Measurements from ENCODE around the gene ACOT8. TPM values are rescaled to one million over a fixed set of nuclear protein-coding genes. Genes with fewer than 3 reads are reported as not detected.
A peak's percentile ranks its signal among the peaks of the same experiment; 100 is the strongest.

ACOT8 gene
- total and polyA plus RNA-seq, 9 of the 15 experiments (the other 6 are each of a cell fraction or from before 2014, with no cell fraction given): 8.2 to 46.7 (median 20.7) TPM

DNA sequence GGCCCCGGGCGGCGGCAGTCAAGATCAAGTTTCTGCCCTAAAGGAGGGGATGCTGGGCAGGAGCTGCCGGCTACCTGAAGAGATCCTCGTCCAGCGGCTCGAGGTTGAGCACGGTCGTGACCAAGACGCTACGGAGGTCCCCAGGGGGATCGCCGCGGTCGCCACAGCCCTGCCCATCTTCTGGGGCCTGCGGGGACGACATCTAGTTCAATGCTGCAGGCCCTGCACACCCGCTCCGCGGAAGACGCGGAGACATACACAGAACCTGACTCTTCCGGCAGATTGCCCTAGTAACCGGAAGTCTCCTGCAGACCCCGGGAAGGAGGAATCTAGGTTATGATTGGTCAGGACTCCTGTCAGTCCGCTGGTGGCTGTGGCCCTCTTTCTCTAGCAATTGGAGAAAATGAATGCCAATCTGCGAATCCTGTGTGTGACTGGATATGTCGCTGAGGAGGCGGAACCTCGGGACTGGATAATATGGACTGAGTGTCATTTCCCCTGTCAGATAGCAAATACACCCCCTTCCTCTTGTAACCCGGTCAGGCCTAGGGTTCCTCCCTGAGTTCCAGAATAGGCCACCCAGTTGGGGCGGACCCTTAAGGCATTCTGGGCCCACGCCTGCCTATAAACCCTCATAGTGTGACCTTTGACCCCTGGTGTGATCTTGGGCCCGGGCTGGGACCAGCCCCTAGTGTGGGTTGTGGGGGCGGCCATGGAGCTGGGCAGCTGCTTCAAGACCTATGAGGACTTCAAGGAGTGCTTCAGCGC is at the start of gene ACOT8, which contains the start of gene ZSWIM3 (continued):
- no peak for TF ChIP-seq ZNF717 (CRISPR knock-in tag; IDR thresholded peaks at IDR 0.05)
- peak; percentile 84 for TF ChIP-seq POLR2A (conservative IDR thresholded peaks at IDR 0.05)
- TF ChIP-seq, protein P1, sequence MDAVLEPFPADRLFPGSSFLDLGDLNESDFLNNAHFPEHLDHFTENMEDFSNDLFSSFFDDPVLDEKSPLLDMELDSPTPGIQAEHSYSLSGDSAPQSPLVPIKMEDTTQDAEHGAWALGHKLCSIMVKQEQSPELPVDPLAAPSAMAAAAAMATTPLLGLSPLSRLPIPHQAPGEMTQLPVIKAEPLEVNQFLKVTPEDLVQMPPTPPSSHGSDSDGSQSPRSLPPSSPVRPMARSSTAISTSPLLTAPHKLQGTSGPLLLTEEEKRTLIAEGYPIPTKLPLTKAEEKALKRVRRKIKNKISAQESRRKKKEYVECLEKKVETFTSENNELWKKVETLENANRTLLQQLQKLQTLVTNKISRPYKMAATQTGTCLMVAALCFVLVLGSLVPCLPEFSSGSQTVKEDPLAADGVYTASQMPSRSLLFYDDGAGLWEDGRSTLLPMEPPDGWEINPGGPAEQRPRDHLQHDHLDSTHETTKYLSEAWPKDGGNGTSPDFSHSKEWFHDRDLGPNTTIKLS (IDR thresholded peaks at IDR 0.05; ENCODE audit: borderline replicate concordance, low read depth): no peak; the same call in 1 of the 2 replicates
- TF ChIP-seq, protein P2, sequence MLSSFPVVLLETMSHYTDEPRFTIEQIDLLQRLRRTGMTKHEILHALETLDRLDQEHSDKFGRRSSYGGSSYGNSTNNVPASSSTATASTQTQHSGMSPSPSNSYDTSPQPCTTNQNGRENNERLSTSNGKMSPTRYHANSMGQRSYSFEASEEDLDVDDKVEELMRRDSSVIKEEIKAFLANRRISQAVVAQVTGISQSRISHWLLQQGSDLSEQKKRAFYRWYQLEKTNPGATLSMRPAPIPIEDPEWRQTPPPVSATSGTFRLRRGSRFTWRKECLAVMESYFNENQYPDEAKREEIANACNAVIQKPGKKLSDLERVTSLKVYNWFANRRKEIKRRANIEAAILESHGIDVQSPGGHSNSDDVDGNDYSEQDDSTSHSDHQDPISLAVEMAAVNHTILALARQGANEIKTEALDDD (IDR thresholded peaks at IDR 0.05): 0 out of 2 replicates have a peak, but pooled peaks have one; percentile 18
- TF ChIP-seq, protein P3, sequence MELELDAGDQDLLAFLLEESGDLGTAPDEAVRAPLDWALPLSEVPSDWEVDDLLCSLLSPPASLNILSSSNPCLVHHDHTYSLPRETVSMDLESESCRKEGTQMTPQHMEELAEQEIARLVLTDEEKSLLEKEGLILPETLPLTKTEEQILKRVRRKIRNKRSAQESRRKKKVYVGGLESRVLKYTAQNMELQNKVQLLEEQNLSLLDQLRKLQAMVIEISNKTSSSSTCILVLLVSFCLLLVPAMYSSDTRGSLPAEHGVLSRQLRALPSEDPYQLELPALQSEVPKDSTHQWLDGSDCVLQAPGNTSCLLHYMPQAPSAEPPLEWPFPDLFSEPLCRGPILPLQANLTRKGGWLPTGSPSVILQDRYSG (tag; conservative IDR thresholded peaks at IDR 0.05; ENCODE audit: low read depth): peak; percentile 48; the same call in 1 of the 2 replicates
- TF ChIP-seq ZNF263 (CRISPR knock-in tag; IDR thresholded peaks at IDR 0.05; ENCODE audit: borderline replicate concordance): no peak; the same call in 1 of the 2 replicates
- no peak for TF ChIP-seq ZNF668 (CRISPR knock-in tag; IDR thresholded peaks at IDR 0.05)
- TF ChIP-seq, protein P4, sequence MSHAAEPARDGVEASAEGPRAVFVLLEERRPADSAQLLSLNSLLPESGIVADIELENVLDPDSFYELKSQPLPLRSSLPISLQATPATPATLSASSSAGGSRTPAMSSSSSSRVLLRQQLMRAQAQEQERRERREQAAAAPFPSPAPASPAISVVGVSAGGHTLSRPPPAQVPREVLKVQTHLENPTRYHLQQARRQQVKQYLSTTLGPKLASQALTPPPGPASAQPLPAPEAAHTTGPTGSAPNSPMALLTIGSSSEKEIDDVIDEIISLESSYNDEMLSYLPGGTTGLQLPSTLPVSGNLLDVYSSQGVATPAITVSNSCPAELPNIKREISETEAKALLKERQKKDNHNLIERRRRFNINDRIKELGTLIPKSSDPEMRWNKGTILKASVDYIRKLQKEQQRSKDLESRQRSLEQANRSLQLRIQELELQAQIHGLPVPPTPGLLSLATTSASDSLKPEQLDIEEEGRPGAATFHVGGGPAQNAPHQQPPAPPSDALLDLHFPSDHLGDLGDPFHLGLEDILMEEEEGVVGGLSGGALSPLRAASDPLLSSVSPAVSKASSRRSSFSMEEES (CRISPR knock-in tag; IDR thresholded peaks at IDR 0.05): no peak
- TF ChIP-seq ZKSCAN3 (CRISPR knock-in tag; IDR thresholded peaks at IDR 0.05): no peak
- TF ChIP-seq, protein P5, sequence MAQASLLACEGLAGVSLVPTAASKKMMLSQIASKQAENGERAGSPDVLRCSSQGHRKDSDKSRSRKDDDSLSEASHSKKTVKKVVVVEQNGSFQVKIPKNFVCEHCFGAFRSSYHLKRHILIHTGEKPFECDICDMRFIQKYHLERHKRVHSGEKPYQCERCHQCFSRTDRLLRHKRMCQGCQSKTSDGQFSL (CRISPR knock-in tag; IDR thresholded peaks at IDR 0.05): peak; percentile 90; the same call in 1 of the 2 replicates
- TF ChIP-seq, protein P5 (tag; IDR thresholded peaks at IDR 0.05): no peak
- TF ChIP-seq, protein P6, sequence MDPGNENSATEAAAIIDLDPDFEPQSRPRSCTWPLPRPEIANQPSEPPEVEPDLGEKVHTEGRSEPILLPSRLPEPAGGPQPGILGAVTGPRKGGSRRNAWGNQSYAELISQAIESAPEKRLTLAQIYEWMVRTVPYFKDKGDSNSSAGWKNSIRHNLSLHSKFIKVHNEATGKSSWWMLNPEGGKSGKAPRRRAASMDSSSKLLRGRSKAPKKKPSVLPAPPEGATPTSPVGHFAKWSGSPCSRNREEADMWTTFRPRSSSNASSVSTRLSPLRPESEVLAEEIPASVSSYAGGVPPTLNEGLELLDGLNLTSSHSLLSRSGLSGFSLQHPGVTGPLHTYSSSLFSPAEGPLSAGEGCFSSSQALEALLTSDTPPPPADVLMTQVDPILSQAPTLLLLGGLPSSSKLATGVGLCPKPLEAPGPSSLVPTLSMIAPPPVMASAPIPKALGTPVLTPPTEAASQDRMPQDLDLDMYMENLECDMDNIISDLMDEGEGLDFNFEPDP (CRISPR knock-in tag; IDR thresholded peaks at IDR 0.05): no peak
- TF ChIP-seq, protein P7, sequence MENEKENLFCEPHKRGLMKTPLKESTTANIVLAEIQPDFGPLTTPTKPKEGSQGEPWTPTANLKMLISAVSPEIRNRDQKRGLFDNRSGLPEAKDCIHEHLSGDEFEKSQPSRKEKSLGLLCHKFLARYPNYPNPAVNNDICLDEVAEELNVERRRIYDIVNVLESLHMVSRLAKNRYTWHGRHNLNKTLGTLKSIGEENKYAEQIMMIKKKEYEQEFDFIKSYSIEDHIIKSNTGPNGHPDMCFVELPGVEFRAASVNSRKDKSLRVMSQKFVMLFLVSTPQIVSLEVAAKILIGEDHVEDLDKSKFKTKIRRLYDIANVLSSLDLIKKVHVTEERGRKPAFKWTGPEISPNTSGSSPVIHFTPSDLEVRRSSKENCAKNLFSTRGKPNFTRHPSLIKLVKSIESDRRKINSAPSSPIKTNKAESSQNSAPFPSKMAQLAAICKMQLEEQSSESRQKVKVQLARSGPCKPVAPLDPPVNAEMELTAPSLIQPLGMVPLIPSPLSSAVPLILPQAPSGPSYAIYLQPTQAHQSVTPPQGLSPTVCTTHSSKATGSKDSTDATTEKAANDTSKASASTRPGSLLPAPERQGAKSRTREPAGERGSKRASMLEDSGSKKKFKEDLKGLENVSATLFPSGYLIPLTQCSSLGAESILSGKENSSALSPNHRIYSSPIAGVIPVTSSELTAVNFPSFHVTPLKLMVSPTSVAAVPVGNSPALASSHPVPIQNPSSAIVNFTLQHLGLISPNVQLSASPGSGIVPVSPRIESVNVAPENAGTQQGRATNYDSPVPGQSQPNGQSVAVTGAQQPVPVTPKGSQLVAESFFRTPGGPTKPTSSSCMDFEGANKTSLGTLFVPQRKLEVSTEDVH (IDR thresholded peaks at IDR 0.05; ENCODE audit: low read depth, partially characterized antibody): peak; percentile 90
- no peak for TF ChIP-seq CBX2 (IDR thresholded peaks at IDR 0.05; ENCODE audit: insufficient read depth, low read length, poor library complexity, severe bottlenecking)
- TF ChIP-seq FOXM1 (IDR thresholded peaks at IDR 0.05; ENCODE audit: low read depth): peak; percentile 67
- no peak for TF ChIP-seq FOXM1 (CRISPR knock-in tag; IDR thresholded peaks at IDR 0.05; ENCODE audit: low read depth)
- TF ChIP-seq ARID2 (IDR thresholded peaks at IDR 0.05): no peak

Data from K562 (cell line).